Liver (tissue), 9 donors: ENCODE results near the gene LAMA2. TPM values are rescaled to one million over a fixed set of nuclear protein-coding genes. Genes with fewer than 3 reads are reported as not detected.

ENCODE experiments used
- DNase-seq: peaks from one replicate; pipeline ENCODE4 v3.0.0-alpha.2; 2017; ENCODE audit warnings: low spot score
- H3K27ac ChIP-seq, 2 donors: one replicate each; pipeline ENCODE4 v1.7.0; 2013; ENCODE audit warnings: inconsistent platforms in 2 of 2, low read length in 2 of 2, control low read depth in 1 of 2, low read depth in 1 of 2, mild to moderate bottlenecking in 1 of 2
- H3K27me3 ChIP-seq, 4 donors: one replicate each; pipeline versions ENCODE4 v1.6.1 to v1.7.0; 2013; ENCODE audit warnings: low read length in 3 of 4, inconsistent platforms in 1 of 4, mild to moderate bottlenecking in 1 of 4, moderate library complexity in 1 of 4; ENCODE audit not compliant: control insufficient read depth in 4 of 4, insufficient read depth in 4 of 4
- H3K36me3 ChIP-seq, 4 donors: one replicate each; pipeline versions ENCODE4 v1.6.1 to v1.7.0; 2013; ENCODE audit warnings: low read length in 3 of 4, mild to moderate bottlenecking in 3 of 4, low read depth in 1 of 4, moderate library complexity in 1 of 4; ENCODE audit not compliant: control insufficient read depth in 4 of 4, insufficient read depth in 3 of 4
- H3K4me1 ChIP-seq, 4 donors: one replicate each; pipeline versions ENCODE4 v1.6.1 to v1.7.0; 2013; ENCODE audit warnings: low read length in 3 of 4, mild to moderate bottlenecking in 3 of 4, moderate library complexity in 1 of 4; ENCODE audit not compliant: control insufficient read depth in 4 of 4, insufficient read depth in 4 of 4
- H3K4me3 ChIP-seq, 3 donors: one replicate each; pipeline versions ENCODE4 v1.6.1 to v1.7.0; 2013; ENCODE audit warnings: low read length in 3 of 3, control low read depth in 1 of 3, low read depth in 1 of 3, mild to moderate bottlenecking in 1 of 3
- H3K9ac ChIP-seq, 2 donors: one replicate each; pipeline ENCODE4 v1.7.0; 2013; ENCODE audit warnings: low read length in 2 of 2, mild to moderate bottlenecking in 2 of 2, moderate library complexity in 2 of 2, control low read depth in 1 of 2, low read depth in 1 of 2
- H3K9me3 ChIP-seq, 4 donors: one replicate each; pipeline versions ENCODE4 v1.6.1 to v1.7.0; 2013; ENCODE audit warnings: low read length in 3 of 4; ENCODE audit not compliant: control insufficient read depth in 4 of 4
- EGR1 ChIP-seq, 2 donors: IDR thresholded peaks; 2 replicates each; pipeline ENCODE4 v1.6.1; 2016 to 2018; ENCODE audit warnings: antibody characterized with exemption in 2 of 2, low read depth in 2 of 2
- FOXA1 ChIP-seq: IDR thresholded peaks from 2 replicates; pipeline ENCODE4 v1.6.1; 2016; ENCODE audit warnings: antibody characterized with exemption
- FOXA2 ChIP-seq: IDR thresholded peaks from 2 replicates; pipeline ENCODE4 v1.6.1; 2016; ENCODE audit warnings: antibody characterized with exemption
- GABPA ChIP-seq, 2 donors: IDR thresholded peaks in 1 of 2; conservative IDR thresholded peaks in 1 of 2; 2 replicates each; pipeline ENCODE4 v1.6.1; 2016; ENCODE audit warnings: antibody characterized with exemption in 2 of 2, mild to moderate bottlenecking in 1 of 2, moderate library complexity in 1 of 2
- HNF4A ChIP-seq, 2 donors: conservative IDR thresholded peaks; 2 replicates each; pipeline ENCODE4 v1.6.1; 2016; ENCODE audit warnings: antibody characterized with exemption in 2 of 2, mild to moderate bottlenecking in 2 of 2
- HNF4G ChIP-seq: IDR thresholded peaks from 2 replicates; pipeline ENCODE4 v1.6.1; 2016; ENCODE audit warnings: antibody characterized with exemption
- JUND ChIP-seq, 2 donors: IDR thresholded peaks; 2 replicates each; pipeline ENCODE4 v1.6.1; 2016; ENCODE audit warnings: antibody characterized with exemption in 2 of 2
- NR2F2 ChIP-seq: IDR thresholded peaks from 2 replicates; pipeline ENCODE4 v1.6.1; 2016; ENCODE audit warnings: antibody characterized with exemption
- RAD21 ChIP-seq, 2 donors: IDR thresholded peaks; 2 replicates each; pipeline ENCODE4 v1.6.1; 2016; ENCODE audit warnings: antibody characterized with exemption in 2 of 2, mild to moderate bottlenecking in 2 of 2
- RXRA ChIP-seq, 2 donors: IDR thresholded peaks; 2 replicates each; pipeline ENCODE4 v1.6.1; 2017 to 2018; ENCODE audit warnings: antibody characterized with exemption in 2 of 2, mild to moderate bottlenecking in 1 of 2
- SP1 ChIP-seq: IDR thresholded peaks from 2 replicates; pipeline ENCODE4 v1.6.1; 2018; ENCODE audit warnings: antibody characterized with exemption, mild to moderate bottlenecking
- TAF1 ChIP-seq: conservative IDR thresholded peaks from 2 replicates; pipeline ENCODE4 v1.6.1; 2016; ENCODE audit warnings: antibody characterized with exemption, mild to moderate bottlenecking
- YY1 ChIP-seq: IDR thresholded peaks from 2 replicates; pipeline ENCODE4 v1.6.1; 2016; ENCODE audit warnings: antibody characterized with exemption, mild to moderate bottlenecking
- WGBS: extraction: QIAGEN DNeasy Blood & Tissue Kit; methylation state at CpG from one replicate; pipeline ENCODE4 v1.1.7; 2013; 5-methylcytosine and 5-hydroxymethylcytosine counted together
- polyA plus RNA-seq, 2 donors: library from polyadenylated mRNA; stranded (reverse) in 1 of 2; unstranded in 1 of 2; fragments of 200-250 nt in 1 of 2; fragments of >200 nt in 1 of 2; fragmentation: Nextera tagmentation in 1 of 2; extraction: Ambion mirVana in 1 of 2; gene quantifications; one replicate each; pipeline versions ENCODE4 v1.2.1 to v1.2.3, GENCODE V29; 2013 to 2015
- total RNA-seq, 2 donors: library from RNA; depleted of rRNA; stranded (reverse); fragments of >200 nt; gene quantifications; one replicate each; pipeline ENCODE4 v1.2.3, GENCODE V29; 2014
- TF ChIP-seq, protein P1 (sequence below): IDR thresholded peaks from 2 replicates; pipeline ENCODE4 v1.6.1; 2016; ENCODE audit warnings: antibody characterized with exemption
- TF ChIP-seq, protein P2 (sequence below): IDR thresholded peaks from 2 replicates; pipeline ENCODE4 v1.6.1; 2016; ENCODE audit warnings: antibody characterized with exemption, mild to moderate bottlenecking
- TF ChIP-seq, protein P3 (sequence below): IDR thresholded peaks from 2 replicates; pipeline ENCODE4 v1.6.1; 2016; ENCODE audit warnings: antibody characterized with exemption
- TF ChIP-seq, protein P4 (sequence below): fragments of 150-350 bp; IDR thresholded peaks from 2 replicates; pipeline ENCODE4 v1.5.1; 2017; ENCODE audit warnings: improper control_type of control experiment, low read depth, low read length; ENCODE audit not compliant: missing input control
- TF ChIP-seq, protein P5 (sequence below): IDR thresholded peaks from 2 replicates; pipeline ENCODE4 v1.6.1; 2016; ENCODE audit warnings: antibody characterized with exemption
- donor health status: healthy.
- donor health status: healthy.
- donor health status: healthy.
- donor health status: healthy.
- donor health status: healthy.

The LAMA2 gene
- total and polyA plus RNA-seq, 4 donors, result 1.3 to 17.0 (median 3.0) TPM

DNA sequence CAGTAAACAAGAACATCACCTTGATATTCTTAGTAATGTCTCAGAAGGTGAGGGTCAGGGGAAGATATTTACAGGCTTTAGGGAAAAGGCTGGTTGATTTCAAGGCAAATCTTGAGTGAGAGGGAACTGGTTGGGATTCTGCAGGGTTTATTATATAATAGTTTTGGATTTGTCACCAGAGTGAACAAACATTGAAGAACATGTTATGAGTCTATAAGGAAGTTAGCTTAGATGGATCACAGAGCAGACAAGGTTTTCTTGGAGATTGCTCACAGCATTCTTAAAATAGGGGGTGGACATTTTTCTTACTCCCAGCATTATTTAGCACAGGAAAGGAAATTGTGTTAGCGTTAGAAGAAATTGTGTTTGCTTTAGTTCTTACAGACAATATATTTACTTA, 324.9 kb downstream of the LAMA2 start:
- Histone ChIP-seq H3K9me3 (no peaks in the 10 kb centered on the region), H3K4me3 (no peak overlapping the region), H3K4me1 (no peaks in the 10 kb centered on the region), H3K27ac (no peak overlapping the region), H3K27me3 (no peaks in the 10 kb centered on the region), H3K9ac (no peak overlapping the region), H3K36me3 (no peaks in the 10 kb centered on the region)
- DNase-seq, result no peak
- TF ChIP-seq NR2F2 (no peak), HNF4A (conservative IDR thresholded peaks at IDR 0.05) (no peak), YY1 (no peak), TAF1 (no peak), EGR1 (IDR thresholded peaks at IDR 0.05; ENCODE audit: low read depth in 2 of 2) (no peak), RXRA (IDR thresholded peaks at IDR 0.05) (no peak), FOXA2 (no peak), RAD21 (IDR thresholded peaks at IDR 0.05) (no peak), HNF4G (no peak), FOXA1 (no peak), JUND (IDR thresholded peaks at IDR 0.05) (no peak), GABPA (IDR thresholded peaks at IDR 0.05 in 1 of 2, conservative IDR thresholded peaks at IDR 0.05 in 1 of 2) (no peak), SP1 (no peak)
- TF ChIP-seq, protein P1, sequence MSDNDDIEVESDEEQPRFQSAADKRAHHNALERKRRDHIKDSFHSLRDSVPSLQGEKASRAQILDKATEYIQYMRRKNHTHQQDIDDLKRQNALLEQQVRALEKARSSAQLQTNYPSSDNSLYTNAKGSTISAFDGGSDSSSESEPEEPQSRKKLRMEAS, result no peak
- TF ChIP-seq, protein P2, sequence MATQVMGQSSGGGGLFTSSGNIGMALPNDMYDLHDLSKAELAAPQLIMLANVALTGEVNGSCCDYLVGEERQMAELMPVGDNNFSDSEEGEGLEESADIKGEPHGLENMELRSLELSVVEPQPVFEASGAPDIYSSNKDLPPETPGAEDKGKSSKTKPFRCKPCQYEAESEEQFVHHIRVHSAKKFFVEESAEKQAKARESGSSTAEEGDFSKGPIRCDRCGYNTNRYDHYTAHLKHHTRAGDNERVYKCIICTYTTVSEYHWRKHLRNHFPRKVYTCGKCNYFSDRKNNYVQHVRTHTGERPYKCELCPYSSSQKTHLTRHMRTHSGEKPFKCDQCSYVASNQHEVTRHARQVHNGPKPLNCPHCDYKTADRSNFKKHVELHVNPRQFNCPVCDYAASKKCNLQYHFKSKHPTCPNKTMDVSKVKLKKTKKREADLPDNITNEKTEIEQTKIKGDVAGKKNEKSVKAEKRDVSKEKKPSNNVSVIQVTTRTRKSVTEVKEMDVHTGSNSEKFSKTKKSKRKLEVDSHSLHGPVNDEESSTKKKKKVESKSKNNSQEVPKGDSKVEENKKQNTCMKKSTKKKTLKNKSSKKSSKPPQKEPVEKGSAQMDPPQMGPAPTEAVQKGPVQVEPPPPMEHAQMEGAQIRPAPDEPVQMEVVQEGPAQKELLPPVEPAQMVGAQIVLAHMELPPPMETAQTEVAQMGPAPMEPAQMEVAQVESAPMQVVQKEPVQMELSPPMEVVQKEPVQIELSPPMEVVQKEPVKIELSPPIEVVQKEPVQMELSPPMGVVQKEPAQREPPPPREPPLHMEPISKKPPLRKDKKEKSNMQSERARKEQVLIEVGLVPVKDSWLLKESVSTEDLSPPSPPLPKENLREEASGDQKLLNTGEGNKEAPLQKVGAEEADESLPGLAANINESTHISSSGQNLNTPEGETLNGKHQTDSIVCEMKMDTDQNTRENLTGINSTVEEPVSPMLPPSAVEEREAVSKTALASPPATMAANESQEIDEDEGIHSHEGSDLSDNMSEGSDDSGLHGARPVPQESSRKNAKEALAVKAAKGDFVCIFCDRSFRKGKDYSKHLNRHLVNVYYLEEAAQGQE, result no peak
- TF ChIP-seq, protein P3, sequence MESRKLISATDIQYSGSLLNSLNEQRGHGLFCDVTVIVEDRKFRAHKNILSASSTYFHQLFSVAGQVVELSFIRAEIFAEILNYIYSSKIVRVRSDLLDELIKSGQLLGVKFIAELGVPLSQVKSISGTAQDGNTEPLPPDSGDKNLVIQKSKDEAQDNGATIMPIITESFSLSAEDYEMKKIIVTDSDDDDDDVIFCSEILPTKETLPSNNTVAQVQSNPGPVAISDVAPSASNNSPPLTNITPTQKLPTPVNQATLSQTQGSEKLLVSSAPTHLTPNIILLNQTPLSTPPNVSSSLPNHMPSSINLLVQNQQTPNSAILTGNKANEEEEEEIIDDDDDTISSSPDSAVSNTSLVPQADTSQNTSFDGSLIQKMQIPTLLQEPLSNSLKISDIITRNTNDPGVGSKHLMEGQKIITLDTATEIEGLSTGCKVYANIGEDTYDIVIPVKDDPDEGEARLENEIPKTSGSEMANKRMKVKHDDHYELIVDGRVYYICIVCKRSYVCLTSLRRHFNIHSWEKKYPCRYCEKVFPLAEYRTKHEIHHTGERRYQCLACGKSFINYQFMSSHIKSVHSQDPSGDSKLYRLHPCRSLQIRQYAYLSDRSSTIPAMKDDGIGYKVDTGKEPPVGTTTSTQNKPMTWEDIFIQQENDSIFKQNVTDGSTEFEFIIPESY, result no peak
- TF ChIP-seq, protein P4, sequence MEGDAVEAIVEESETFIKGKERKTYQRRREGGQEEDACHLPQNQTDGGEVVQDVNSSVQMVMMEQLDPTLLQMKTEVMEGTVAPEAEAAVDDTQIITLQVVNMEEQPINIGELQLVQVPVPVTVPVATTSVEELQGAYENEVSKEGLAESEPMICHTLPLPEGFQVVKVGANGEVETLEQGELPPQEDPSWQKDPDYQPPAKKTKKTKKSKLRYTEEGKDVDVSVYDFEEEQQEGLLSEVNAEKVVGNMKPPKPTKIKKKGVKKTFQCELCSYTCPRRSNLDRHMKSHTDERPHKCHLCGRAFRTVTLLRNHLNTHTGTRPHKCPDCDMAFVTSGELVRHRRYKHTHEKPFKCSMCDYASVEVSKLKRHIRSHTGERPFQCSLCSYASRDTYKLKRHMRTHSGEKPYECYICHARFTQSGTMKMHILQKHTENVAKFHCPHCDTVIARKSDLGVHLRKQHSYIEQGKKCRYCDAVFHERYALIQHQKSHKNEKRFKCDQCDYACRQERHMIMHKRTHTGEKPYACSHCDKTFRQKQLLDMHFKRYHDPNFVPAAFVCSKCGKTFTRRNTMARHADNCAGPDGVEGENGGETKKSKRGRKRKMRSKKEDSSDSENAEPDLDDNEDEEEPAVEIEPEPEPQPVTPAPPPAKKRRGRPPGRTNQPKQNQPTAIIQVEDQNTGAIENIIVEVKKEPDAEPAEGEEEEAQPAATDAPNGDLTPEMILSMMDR, result no peak
- TF ChIP-seq, protein P5, sequence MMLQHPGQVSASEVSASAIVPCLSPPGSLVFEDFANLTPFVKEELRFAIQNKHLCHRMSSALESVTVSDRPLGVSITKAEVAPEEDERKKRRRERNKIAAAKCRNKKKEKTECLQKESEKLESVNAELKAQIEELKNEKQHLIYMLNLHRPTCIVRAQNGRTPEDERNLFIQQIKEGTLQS, result no peak
- 81% methylated on average over 1 of the region's 1 CpG for WGBS
